HepG2 (cell line): Measurements from ENCODE around the gene EHBP1.

Experiments used
- CEBPB ChIP-seq: IDR thresholded peaks from 2 replicates; pipeline ENCODE4 v1.6.1; 2011; ENCODE audit warnings: low read depth, low read length, improper control_type of control experiment, borderline replicate concordance
- POLR2A ChIP-seq, 2 experiments: IDR thresholded peaks; 2 replicates each; pipeline ENCODE4 v1.6.1; 2011; ENCODE audit warnings: low read depth in 2 of 2, low read length in 2 of 2, mild to moderate bottlenecking in 1 of 2, moderate library complexity in 1 of 2; ENCODE audit not compliant: insufficient read depth in 1 of 2
- RNF2 ChIP-seq: fragments of 450-650 bp; conservative IDR thresholded peaks from 2 replicates; pipeline ENCODE4 v1.6.1; 2016; ENCODE audit warnings: low read depth

DNA sequence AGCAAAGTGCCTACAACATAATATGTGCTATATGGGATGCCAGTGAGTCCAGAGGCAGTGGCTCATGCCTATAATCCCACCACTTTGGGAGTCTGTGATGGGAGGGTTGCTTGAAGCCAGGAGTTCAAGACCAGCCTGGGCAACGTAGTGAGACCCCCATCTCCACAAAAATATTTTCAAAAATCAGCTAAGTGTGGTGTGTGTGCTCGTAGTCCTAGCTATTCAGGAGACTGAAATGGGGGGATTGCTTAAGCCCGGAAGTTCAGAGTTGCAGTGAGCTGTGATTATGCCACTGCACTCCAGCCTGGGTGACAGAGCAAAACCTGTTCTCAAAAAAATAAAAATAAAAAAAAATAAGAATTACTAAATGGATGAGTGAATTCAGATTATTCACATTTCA is 368.5 kb downstream of the EHBP1 start:
- TF ChIP-seq POLR2A (IDR thresholded peaks at IDR 0.05; ENCODE audit: insufficient read depth in 1 of 2, low read depth in 2 of 2, low read length in 2 of 2), result no peak
- no peak for TF ChIP-seq RNF2
- TF ChIP-seq CEBPB, result no peak; the same call in 1 of the 2 replicates
